Thoracic aorta (tissue), 2 donors: ENCODE measurements around the gene LTB. TPM values are rescaled to one million over a fixed set of nuclear protein-coding genes. Genes with fewer than 3 reads are reported as not detected.
A peak's percentile ranks its signal among the peaks of the same experiment; 100 is the strongest.

ENCODE experiments used
- ATAC-seq: fragments of 150-250 bp; one replicate; pipeline ENCODE4 v1.8.0; 2017; ENCODE audit warnings: low read depth; ENCODE audit not compliant: insufficient number of reproducible peaks, low FRiP score
- DNase-seq: peaks from one replicate; pipeline ENCODE4 v3.0.0-alpha.2; 2020; ENCODE audit warnings: low spot score
- H3K27ac ChIP-seq, 2 donors: fragments of 200-600 bp; sonication (generic); 1 replicate in 1 of 2; 2 replicates in 1 of 2; pipeline ENCODE4 v1.5.1; 2016; ENCODE audit warnings: mild to moderate bottlenecking in 2 of 2, moderate library complexity in 2 of 2
- H3K27me3 ChIP-seq: fragments of 200-600 bp; sonication (generic); replicated peaks from 2 replicates; pipeline ENCODE4 v1.6.0; 2016; ENCODE audit warnings: mild to moderate bottlenecking; ENCODE audit not compliant: insufficient read depth
- H3K36me3 ChIP-seq: fragments of 200-600 bp; sonication (generic); one replicate; pipeline ENCODE4 v1.5.1; 2016
- H3K4me1 ChIP-seq, 2 donors: fragments of 200-600 bp; sonication (generic); 1 replicate in 1 of 2; 2 replicates in 1 of 2; pipeline versions ENCODE4 v1.5.1 to v1.6.0; 2016; ENCODE audit warnings: low read depth in 2 of 2, mild to moderate bottlenecking in 1 of 2; ENCODE audit not compliant: control insufficient read depth in 1 of 2
- H3K4me3 ChIP-seq: fragments of 200-600 bp; sonication (generic); 2 replicates; pipeline ENCODE4 v1.5.1; 2016; ENCODE audit warnings: mild to moderate bottlenecking
- H3K9me3 ChIP-seq: fragments of 200-600 bp; sonication (generic); 2 replicates; pipeline ENCODE4 v1.5.1; 2016
- total RNA-seq, 2 donors: library from RNA; depleted of rRNA; stranded (reverse); fragments of >200 nt; gene quantifications; one replicate each; pipeline versions ENCODE4 v1.1.0 to v1.2.3, GENCODE V29; 2016
- TF ChIP-seq, protein P1 (sequence below): fragments of 200-600 bp; sonication (generic); IDR thresholded peaks from one replicate; pipeline ENCODE4 v1.5.1; 2019; ENCODE audit warnings: antibody characterized with exemption

LTB gene
- total RNA-seq, 2 donors from 2014 or later = not detected

DNA sequence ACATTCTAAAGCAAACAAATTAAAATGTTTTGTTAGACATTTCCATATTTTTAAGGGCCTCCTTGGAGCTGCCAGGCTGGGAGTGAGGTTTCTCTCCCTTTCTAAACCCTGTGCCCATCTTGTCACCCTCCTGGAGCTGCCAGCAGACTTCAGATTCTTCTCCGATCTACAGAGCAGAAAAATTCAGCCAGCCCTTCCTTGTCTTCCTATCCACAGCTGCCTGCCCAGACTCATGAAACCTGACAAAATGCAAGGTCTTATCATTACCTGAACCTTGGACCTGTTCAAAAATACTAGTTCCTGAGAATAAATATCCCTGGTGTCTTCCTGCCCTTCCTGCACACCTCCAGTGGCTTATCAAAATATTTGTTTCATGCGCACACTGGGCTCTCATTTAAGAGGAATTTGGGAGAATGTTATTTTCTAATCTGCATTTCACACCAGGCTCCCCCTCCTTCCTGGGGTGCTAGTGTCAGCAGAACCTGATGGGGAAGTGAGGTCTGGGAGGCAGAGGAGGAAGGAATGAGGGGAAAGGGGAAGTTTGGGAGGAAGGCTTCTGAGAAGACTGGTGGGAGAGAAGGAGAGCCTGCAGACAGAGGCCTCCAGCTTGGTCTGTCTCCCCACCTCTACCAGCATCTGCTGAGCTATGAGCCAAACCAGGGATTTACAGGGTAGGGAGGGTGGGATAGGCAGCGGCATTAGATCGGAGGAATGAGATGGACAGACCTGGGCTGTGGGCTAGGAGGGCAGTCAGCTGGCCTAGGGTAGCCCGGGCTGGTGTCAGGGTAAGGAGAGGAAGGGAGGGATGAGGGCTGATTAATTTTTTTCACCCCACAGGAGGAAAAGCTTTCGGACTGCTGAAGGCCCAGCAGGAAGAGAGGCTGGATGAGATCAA lies 32.7 kb upstream of the LTB start, which contains the start of gene AIF1:
Gene AIF1 (plus strand): TSS at position 551 of the 895 bp plus-strand sequence. CDS start 96 bp downstream, at position 647.
- Histone ChIP-seq H3K27me3 (no peaks in the 10 kb centered on the region), H3K4me1 (peaks cover 3% of the 10 kb centered on the region in 2 donors), H3K36me3 (no peaks in the 10 kb centered on the region), H3K9me3 (no peaks in the 10 kb centered on the region), H3K4me3 (peak within 1 kb of the TSS; percentile 18), H3K27ac (no peak within 1 kb of the TSS)
- TF ChIP-seq, protein P1, sequence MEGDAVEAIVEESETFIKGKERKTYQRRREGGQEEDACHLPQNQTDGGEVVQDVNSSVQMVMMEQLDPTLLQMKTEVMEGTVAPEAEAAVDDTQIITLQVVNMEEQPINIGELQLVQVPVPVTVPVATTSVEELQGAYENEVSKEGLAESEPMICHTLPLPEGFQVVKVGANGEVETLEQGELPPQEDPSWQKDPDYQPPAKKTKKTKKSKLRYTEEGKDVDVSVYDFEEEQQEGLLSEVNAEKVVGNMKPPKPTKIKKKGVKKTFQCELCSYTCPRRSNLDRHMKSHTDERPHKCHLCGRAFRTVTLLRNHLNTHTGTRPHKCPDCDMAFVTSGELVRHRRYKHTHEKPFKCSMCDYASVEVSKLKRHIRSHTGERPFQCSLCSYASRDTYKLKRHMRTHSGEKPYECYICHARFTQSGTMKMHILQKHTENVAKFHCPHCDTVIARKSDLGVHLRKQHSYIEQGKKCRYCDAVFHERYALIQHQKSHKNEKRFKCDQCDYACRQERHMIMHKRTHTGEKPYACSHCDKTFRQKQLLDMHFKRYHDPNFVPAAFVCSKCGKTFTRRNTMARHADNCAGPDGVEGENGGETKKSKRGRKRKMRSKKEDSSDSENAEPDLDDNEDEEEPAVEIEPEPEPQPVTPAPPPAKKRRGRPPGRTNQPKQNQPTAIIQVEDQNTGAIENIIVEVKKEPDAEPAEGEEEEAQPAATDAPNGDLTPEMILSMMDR = no peak
- DNase-seq (no peak), ATAC-seq (no peak)

DNA sequence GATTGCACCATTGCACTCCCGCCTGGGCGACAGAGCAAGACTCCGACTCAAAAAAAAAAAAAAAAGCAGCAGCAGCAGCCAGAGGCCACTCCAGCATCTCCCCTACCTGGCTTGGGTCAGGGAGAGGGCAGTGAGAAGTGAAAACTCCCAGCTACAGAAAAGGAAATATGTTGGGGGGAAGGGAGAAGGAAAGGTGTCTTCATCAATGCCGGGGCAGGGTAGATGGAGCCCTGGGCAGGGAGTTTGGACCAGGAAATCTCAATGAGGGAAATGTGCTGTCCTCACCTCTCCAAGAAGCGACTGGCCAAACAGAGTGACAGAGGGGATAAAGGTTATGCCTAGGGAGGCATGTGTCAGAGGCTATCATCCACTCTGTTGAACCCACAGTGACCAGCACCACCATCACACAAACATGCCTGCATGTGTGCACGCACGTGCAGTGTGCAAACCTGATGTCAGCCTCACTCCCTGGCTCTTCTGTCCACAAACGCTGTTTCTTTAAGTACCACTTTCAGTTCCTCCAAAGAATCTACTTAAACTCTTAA lies 31.9 kb upstream of the LTB start:
- H3K36me3 ChIP-seq = no peaks in the 10 kb centered on the region
- no peaks in the 10 kb centered on the region for H3K4me1 ChIP-seq
- no peak overlapping the region for H3K27ac ChIP-seq
- H3K4me3 ChIP-seq = no peak overlapping the region
- DNase-seq (no peak), ATAC-seq (no peak)
- H3K27me3 ChIP-seq = no peaks in the 10 kb centered on the region
- TF ChIP-seq, protein P1 = no peak
- H3K9me3 ChIP-seq = no peaks in the 10 kb centered on the region

DNA sequence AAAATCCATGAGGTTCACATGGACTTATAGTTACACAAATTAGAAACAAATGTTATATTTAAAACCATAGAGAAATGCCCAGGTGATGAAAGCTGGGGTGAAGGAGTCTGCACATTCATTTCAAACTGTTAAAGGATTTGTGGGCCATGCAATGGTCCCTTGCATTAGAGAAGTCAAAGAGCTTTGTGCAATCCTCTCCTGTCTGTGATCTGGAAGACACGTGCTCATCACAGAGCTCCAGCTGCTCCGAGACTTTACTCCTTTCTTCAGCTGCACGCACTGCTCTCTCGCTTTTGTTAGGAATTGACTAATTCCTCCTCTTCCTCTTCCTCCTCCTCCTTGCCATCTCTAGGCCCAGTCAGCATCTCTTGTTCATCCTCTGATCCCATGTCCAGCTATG lies 28.7 kb upstream of the LTB start:
- H3K4me1 ChIP-seq = no peaks in the 10 kb centered on the region
- no peaks in the 10 kb centered on the region for H3K27me3 ChIP-seq
- no peak overlapping the region for H3K4me3 ChIP-seq
- ATAC-seq = no peak
- H3K9me3 ChIP-seq = no peaks in the 10 kb centered on the region
- no peak overlapping the region for H3K27ac ChIP-seq
- TF ChIP-seq, protein P1 = no peak
- no peaks in the 10 kb centered on the region for H3K36me3 ChIP-seq
- DNase-seq = no peak

DNA sequence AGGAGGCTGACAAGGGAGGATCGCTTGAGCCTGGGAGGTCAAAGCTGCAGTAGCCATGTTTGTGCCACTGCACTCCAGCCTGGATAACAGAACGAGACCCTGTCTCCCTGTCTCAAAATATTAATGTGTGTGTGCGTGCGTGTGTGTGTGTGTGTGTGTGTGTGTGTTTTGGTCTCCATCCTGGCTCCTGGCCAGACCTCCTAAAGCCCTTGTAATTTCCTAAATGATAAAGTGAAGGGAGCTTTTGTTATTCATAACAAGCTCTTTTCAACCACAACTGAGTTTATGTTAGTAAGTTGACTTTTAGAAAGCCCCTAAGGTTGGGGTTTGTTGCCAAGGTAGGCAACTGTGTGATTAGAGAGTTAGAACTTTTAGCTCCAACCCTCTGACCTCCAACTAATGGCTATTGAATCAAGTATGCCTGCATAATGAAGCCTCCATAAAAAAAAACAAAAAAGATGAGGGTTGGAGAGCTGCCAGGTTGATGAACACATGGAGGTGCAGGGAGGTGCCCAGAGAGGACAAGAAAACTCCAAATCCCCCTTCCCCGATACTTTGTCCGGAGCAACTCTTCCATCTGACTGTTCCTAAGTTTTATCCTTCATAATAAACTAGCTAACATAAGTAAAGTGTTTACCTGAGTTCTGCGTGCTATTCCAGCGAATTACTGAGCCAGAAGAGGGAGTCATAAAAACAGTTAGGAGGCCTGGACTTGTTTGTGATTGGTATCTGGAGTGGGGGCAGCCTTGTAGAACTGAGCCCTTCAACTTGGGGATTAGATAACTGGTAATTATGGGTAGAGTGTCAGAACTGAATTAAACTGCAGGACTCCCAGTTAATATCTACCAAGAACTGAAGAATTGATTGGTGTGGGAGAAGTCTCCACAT lies 27.5 kb upstream of the LTB start:
- no peaks in the 10 kb centered on the region for H3K4me1 ChIP-seq
- no peak for ATAC-seq
- H3K36me3 ChIP-seq = no peaks in the 10 kb centered on the region
- DNase-seq = no peak
- H3K27ac ChIP-seq = no peak overlapping the region
- H3K4me3 ChIP-seq = no peak overlapping the region
- TF ChIP-seq, protein P1 = no peak
- no peaks in the 10 kb centered on the region for H3K27me3 ChIP-seq
- H3K9me3 ChIP-seq = no peaks in the 10 kb centered on the region

DNA sequence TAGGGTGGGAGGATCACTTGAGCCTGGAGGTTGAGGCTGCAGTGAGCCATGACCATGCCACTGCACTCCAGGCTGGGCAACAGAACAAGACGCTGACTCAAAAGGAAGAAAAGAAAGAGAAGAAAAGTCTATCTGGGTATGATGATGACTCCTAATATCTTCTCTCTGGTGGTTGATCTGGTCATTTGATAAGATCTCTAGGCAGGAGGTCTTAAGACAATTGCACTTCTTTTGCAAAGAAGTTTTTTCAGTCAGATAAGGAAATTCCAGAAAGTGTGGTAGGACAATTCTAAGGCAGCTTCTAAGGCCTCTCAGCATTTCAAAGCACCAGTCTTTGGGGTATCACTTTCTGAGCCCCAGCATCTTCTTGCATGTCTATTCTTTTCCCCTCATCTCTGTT lies 25.1 kb upstream of the LTB start:
- Histone ChIP-seq H3K27ac (no peak overlapping the region), H3K9me3 (no peaks in the 10 kb centered on the region), H3K27me3 (no peaks in the 10 kb centered on the region), H3K36me3 (no peaks in the 10 kb centered on the region), H3K4me3 (no peak overlapping the region), H3K4me1 (no peaks in the 10 kb centered on the region)
- TF ChIP-seq, protein P1 = no peak
- no peak for ATAC-seq
- no peak for DNase-seq
